HG02623 (cell line): ENCODE results near the gene AGPAT3.

Experiments
- ATAC-seq: cut with Tn5 transposase; IDR thresholded peaks from one replicate; pipeline ENCODE4 v1.9.1; 2021; ENCODE audit warnings: moderate library complexity; ENCODE audit not compliant: unreplicated experiment

Gene AGPAT3

DNA sequence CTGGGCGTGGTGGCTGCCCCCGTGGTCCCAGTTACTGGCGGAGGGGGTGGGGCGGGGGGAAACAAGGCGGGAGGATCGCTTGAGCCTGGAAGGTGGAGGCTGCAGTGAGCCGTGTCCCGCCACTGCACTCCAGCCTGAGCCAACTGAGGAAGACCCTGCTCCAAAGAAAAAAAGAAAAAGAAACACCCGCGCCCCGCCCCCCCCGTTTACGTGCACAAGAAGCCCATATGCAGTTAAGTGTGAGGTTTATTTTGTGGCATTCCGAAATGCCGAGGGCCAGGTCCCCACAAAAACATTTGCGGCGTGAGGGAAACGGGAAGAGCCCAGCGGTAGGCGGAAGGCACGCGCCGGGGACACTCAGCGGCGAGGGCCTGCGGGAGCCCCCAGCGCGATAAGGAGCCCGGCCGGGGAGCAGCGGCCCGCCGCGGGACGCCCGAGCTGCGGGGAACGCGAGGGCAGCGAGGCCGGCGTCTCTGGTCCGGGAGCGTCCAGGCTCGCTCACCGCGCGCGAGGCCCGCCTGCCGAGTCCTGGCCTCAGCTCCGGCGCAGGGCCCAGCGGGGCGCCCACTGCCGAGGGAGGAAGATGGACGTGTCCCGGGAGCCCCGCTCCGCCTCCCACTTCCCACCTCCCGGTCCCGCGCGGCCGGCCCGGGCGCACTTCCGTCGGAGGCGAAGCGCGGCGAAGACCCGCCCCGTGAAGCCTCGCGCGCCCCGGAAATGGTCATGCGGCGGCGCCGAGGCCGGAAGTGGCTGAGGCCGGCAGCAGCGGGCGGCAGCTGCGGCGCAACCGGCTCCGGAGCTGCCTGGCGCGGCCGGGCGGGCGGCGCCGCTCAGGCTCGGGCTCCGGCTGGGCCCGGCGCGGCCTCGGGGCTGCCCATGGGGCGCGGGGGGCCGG is 146.8 kb downstream of the AGPAT3 start, which contains the start of gene TRAPPC10:
Gene TRAPPC10 (plus strand): TSS at position 731 of the 895 bp plus-strand sequence. CDS start 185 bp downstream, outside the sequence.
- ATAC-seq: peak; percentile 53

DNA sequence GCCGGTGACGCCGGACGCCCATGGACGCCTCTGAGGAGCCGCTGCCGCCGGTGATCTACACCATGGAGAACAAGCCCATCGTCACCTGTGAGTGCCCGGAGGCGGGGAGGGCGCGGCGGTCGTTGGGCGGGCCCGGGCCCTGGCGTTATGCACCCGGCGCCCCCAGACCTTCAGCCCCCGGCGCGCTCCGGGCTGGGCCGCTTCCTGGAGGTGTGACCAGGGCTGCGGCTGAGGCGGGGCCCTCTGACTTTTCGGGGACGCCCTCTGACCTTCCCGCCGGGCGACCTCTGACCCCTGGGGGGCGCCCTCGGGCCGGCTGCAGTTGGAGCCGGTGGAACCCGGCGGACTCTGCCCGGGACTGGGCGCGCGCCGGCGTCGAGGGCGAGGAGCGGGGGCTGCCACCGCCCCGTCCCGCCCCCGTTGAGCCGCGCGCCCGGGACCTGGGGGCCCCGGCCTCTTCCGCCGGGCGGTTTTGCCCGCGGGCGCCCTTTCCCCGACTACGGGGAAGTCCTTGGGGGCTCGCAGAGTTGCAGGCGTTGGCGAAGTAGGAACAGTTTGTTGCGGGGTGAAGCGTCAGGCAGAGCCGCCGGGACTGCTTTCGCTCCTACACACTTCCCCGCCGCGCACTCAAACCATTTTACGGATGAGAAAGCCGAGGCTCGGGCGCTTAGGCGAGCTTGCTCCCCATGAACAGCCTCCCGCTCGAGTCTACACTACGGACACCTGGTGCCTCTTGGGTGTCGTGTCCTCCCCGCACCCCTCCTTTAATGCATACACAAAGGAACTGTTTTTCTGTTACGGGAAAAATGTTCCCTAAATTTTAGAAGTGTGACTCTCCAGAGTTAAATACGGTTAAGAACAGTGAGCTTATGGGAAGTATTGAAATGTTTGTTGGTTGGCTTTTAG is 147.7 kb downstream of the AGPAT3 start:
- peak; percentile 74 for ATAC-seq

DNA sequence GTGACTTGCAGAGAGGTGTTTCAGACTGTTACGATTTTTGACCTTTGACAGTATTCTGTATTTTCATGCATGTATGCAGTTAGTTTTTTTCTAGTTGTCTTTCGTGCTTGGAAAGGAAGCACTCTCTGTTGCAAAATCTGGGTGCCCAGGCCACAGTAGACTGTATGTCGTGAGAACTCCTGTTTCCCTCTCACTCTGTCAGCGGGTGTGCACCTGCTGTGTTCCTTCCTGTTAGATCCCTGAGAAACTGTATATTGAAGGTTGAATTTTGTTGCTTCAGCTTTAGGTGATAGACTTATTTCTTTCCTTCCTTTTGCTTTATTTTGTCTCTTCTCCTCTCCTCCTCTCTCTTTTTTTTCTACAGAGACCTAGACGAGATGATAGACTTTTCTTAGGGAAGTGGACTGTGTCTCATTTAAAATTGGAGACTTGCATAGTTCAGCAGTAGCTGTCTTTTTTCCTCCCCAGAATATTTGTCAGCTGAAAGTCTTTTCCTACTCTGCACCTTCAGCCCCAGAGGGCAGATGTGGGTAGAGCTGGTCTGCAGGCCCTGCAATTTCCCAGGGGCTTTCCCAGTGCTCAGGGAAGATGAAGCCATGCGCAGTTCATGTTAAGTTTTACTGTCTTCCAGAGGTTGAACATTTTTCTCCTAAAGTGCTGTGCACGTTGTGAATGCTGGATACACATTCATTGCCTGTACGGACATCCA is 148.5 kb downstream of the AGPAT3 start:
- ATAC-seq: no peak

DNA sequence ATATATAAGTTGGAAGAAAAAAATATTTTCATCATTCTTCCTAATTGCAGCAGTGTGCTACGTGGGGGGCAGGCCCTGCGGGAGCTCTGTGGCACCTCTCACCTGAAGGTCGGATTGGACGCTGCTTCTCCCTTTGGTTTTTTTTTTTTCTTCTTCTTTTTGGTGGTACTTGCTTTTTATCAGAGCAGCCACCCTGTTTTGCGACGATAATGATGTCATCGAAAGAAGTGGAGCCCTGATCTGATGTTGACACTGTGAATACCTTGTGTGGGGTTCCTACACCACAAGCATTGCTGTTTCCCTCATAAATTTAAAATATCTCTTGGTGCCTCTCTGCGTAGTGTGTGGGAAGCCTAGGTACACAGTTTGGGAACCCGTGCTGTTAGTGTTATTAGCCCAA is 152.6 kb downstream of the AGPAT3 start:
- ATAC-seq: no peak

DNA sequence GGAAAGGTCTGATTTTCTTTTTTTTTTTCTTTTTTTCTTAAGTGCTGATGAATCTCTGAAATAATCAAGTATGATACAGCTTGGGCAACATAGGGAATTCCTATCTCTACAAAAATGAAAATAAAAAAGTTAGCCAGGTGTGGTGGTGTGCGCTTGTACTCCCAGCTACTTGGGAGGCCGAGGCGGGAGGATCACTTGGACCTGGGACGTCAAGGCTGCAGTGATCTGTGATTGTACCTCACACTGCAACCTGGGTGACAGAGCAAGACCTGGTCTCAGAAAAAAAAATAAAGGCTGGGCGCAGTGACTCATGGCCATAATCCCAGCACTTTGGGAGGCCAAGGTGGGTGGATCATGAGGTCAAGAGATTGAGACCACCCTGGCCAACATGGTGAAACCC is 153.1 kb downstream of the AGPAT3 start:
- ATAC-seq: no peak

DNA sequence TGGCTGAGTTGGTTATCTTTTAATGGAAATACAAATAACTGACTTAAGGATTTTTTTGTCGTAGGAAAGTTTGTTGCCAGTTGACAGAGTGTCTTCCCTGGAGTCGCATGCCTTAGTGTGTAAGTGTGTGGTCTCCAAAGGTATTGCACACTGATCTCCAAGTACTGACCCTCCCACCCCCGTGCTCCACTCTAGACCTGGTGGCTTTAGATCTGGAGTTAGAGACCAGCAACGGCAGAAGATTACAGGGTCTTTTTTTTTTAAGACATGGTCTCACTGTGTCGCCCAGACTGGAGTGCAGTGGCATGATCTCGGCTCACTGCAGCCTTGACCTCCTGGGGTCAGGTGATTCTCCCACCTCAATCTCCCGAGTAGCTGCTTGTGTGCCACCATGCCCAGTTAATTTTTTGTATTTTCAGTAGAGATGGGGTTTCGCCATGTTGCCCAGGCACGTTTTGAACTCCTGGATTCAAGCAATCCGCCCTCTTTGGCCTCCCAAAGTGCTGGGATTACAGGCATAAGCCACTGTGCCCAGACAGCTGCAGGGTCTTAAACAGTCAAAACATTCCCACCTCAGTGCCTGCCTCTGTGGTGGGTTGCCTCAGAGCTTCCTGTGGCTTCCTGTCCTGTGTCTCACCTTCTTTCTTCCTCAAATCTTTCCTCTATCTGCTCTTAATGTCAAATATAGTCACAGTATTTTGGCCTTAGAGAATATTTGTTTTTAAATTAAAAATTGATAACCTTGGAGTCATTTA is 154.0 kb downstream of the AGPAT3 start:
- no peak for ATAC-seq

- no peak for ATAC-seq
Observed at GRCh38 chr21:44019568-44019958, 154.5 kb downstream of the AGPAT3 start.

DNA sequence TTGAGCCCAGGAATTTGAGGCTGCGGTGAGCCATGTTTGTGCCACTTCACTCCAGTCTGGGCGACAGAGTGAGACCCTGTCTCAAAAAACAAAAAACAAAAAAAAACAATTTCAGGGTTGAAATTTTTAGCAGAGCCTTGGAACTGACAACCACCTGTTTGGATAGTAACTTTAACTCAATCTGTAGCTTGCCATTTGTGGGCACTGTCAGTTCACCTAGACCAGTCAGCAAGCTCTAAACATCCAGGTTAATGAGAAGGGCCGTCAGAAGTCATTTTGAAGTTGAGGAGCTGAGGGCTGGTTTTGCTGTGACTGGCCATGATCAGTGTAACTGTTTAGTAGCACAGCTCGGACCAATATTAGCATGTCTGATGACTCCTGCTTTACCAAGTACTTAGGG is 155.5 kb downstream of the AGPAT3 start:
- ATAC-seq: no peak

DNA sequence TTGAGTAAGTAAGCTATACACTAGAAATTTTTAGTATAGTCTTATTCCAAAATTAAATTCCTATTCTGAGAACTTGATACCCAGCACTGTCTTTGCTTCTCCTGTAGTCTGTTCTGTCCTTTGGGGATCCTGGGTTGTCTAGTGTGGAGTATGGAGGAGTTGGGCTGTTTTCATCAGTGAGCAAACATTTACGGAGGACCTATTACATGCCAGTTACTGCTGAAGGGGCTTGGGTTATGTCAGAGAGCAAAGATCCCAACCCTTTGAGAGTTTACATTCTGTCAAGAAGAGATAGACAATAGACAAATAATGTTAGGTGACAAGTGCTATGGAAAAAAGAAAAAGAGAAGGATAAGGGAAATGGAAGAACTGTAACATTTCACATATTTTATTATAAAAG is 156.0 kb downstream of the AGPAT3 start:
- no peak for ATAC-seq

DNA sequence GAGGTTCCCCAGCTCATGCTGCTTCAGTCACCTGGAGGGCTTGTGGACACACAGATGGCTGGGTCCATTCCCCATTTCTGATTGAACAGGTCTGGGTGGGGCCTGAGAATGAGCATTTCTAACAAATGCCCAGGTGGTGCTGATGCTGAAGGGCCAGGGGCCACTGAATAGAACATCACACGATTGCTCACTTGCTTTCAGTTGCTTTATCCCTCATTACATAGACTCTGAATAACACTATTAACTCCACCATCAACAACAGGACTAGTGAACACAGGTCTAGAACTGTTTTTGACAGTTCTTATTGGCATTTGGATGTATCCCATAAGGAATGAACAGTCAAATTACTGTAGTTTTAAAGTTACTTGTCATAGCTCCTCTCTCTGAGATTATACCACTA is 159.2 kb downstream of the AGPAT3 start:
- ATAC-seq: no peak

DNA sequence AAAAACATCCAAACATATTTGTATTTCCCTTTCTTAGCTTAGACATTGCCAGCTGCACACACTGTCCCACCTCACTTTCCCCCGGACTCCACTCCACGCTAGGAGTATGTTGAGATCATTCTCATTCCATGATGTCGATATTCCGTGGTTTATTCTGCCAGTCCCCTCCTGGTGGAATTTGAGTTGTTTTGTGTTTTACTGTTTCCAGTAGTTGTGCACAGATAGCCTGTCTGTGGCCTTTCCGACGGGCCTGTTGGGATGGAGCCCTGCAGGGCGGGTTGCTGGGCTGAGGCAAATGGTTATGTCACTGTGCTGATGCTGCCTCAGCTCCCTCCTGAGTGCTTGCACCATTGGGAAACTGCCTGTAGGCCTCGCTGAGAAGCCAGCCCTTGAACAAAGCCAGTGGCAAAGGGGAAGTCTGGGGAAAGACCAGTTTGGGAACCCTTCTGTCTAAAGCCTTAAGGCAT is 159.9 kb downstream of the AGPAT3 start:
- no peak for ATAC-seq

DNA sequence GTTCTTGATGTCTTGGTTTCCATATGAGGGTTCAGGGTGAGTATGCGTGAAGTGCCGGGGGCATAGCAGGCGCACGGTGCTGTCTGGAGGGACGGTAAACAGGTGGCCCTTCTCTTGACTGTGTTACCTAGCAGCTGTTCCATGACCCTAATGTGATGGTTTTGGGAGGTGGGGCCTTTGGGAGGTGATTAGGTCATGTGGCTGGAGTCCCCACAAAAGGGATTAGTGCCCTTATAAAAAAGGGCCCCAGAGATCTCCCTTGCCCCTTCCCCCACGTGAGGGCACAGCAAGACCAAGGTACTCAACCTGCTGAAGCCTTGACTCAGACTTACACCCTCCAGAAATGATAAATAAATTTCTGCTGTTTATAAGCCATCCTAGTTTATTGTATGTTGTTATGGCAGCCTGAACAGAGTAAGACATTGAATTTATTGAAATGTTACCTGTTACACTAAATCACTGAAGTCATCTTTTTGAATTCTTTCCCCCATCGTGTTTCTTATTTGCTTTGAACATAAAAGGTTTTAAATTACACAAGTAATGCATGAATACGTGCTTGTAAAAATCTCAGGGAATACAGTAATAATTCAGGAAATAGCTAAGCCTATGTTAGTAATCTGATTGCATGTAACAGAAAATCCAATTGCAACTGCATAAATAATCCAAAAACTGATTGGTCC is 162.7 kb downstream of the AGPAT3 start:
- no peak for ATAC-seq

DNA sequence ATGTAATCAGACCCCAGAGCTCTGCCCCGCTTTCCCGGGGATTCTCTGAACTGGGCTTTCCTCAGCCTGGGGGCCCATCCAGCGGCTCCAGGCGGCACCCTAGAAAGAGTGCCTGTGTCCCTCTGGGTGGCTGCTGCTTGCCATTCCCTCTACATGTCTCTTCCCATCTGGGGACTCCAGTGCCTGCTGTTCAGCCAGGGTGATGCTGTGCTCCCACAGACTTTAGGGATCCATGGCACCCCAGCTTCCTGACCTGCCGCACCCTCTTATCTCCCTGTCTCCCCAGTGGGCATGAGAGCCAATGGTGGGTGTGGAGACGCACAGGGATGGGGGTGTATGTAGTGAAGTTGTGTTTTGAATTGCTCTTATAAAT is 163.2 kb downstream of the AGPAT3 start:
- no peak for ATAC-seq

- ATAC-seq: no peak
Observed at GRCh38 chr21:44029460-44030087, 164.6 kb downstream of the AGPAT3 start.

DNA sequence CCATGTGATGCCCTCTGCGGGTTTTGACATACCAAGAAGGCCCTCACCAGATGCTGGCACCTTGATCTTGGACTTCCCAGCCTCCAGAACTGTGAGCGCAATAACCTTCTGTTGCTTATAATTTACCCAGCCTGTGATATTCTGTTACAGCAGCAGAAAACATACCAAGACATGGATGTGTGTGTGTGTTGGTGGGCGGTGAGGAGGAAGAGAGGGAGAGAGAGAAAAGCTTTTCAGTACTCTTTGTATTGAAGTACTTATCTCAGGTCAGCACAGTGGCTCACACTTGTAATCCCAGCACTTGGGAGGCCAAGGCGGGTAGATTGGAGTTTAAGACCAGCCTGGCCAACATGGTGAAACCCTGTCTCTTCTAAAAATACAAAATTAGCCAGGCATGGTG is 170.2 kb downstream of the AGPAT3 start:
- ATAC-seq: no peak
